NB4 (cell line): ENCODE data around the gene TNS4.

Source experiments
- MYC ChIP-seq: IDR thresholded peaks from 2 replicates; pipeline ENCODE4 v1.6.1; 2011; ENCODE audit warnings: low read depth, low read length
- POLR2A ChIP-seq: IDR thresholded peaks from 2 replicates; pipeline ENCODE4 v1.6.1; 2011; ENCODE audit warnings: mild to moderate bottlenecking; ENCODE audit not compliant: insufficient read length; ENCODE audit errors: extremely low read depth
- TF ChIP-seq, protein P1 (sequence below): IDR thresholded peaks from one replicate; pipeline ENCODE4 v1.5.1; 2012; ENCODE audit warnings: low read depth, low read length
- TF ChIP-seq, protein P2 (sequence below): IDR thresholded peaks from 2 replicates; pipeline ENCODE4 v1.6.1; 2011; ENCODE audit warnings: low read depth, low read length

DNA sequence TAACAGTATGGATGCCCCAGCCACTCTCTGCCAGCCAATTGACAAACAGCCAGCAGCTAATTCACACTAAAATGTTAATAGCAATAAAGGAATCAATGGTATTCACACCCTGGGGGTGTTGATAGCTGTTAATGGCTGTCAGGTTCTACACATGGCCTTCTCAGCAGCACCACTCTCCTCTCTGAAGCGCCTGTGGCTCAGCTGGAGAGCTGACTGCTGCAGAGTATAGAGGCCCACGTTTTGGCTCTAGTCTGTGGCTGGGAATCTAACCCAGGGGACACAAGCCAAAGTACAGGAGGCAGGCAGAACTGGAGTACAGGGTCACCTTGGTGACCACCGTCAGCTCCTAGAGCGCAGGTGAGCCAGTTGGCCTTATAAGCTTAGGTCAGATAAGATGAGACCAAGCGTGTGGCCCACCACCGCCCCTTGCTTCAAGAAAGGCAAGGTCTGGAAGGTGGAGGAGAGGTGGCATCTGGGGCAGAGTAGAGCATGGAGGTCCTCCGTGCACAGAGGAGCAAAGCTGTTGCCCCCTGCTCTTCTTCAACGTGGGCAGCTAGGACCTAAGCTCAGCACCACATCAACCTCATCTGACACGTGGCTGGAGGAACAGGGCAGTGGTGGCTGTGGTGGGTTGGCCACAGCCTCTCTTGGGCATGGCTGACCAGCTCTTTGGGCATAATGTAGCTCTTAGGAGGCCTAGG is 38.4 kb upstream of the TNS4 start:
- TF ChIP-seq POLR2A (no peak), MYC (no peak)
- TF ChIP-seq, protein P1, sequence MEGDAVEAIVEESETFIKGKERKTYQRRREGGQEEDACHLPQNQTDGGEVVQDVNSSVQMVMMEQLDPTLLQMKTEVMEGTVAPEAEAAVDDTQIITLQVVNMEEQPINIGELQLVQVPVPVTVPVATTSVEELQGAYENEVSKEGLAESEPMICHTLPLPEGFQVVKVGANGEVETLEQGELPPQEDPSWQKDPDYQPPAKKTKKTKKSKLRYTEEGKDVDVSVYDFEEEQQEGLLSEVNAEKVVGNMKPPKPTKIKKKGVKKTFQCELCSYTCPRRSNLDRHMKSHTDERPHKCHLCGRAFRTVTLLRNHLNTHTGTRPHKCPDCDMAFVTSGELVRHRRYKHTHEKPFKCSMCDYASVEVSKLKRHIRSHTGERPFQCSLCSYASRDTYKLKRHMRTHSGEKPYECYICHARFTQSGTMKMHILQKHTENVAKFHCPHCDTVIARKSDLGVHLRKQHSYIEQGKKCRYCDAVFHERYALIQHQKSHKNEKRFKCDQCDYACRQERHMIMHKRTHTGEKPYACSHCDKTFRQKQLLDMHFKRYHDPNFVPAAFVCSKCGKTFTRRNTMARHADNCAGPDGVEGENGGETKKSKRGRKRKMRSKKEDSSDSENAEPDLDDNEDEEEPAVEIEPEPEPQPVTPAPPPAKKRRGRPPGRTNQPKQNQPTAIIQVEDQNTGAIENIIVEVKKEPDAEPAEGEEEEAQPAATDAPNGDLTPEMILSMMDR = no peak
- TF ChIP-seq, protein P2, sequence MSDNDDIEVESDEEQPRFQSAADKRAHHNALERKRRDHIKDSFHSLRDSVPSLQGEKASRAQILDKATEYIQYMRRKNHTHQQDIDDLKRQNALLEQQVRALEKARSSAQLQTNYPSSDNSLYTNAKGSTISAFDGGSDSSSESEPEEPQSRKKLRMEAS = no peak
